DMS79 treated with DMSO at 0.1 percent for 48 hours (cell line): ENCODE measurements around the gene LCE4A.
"Not testable (repeated sequence)": the region's sequence is repeated elsewhere in the genome, so short reads cannot be mapped to it uniquely, and the experiment has no call there.

Experiments used
- DNase-seq: peaks from one replicate; lab custom pipeline; 2025; lab: John Stamatoyannopoulos, UW

The LCE4A gene

GRCh38 chr1:152707860-152708259 lies at the start of gene LCE4A:
TSS of gene LCE4A (plus strand) at chr1:152708160. CDS start at chr1:152709076, 916 bp downstream.
- DNase-seq, result no peak

- DNase-seq, result no peak
Measured at GRCh38 chr1:152658649-152659048, 49.3 kb upstream of the LCE4A start.

- DNase-seq, result no peak
Measured at GRCh38 chr1:152663098-152663497, 44.9 kb upstream of the LCE4A start, which contains the start of gene LCE2D. TSS of gene LCE2D (plus strand) at chr1:152663380. CDS start at chr1:152664106, 726 bp downstream.

GRCh38 chr1:152666171-152666570 lies 41.8 kb upstream of the LCE4A start:
- not testable (repeated sequence) for DNase-seq

DNA sequence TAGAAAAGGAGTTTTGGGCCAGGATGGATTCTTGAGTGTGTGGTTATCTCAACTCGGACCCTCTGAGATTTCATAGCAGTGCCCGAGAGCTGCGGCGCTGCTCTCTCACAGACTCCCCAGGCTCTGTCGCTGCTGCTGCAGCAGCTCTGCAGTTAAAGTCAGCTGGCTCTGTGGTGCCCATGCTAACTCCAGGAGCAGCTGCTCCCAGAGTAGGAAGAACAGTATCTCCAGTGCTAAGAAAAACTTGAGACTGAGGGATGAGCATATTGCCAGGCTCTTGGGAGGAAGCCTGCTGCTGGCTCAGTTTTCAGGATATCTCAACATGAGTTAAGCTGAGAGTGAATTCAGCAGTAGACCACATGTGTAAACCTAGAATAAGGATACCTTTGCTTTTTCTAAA lies 40.3 kb upstream of the LCE4A start:
- DNase-seq, result no peak

DNA sequence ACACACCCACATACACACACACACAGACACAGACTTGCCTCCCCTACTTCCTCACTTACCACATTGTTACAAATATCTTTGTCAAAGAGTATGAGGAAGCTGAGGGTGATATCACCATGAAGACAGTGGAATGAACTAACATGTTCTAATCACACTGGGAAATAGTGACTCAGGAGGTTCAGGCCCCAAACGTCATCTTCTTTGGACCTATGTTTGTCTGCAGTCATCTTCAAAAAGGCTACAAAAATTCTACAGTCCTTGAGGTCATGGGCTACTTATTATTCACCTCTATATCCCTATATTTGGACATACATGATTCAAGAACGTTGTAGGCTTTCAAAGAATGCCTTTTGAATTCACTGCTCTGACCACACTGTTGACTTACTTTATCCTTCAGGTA lies 34.9 kb upstream of the LCE4A start:
- no peak for DNase-seq

GRCh38 chr1:152674983-152675382 lies 33.0 kb upstream of the LCE4A start, which contains the start of gene LCE2C:
TSS of gene LCE2C (plus strand) at chr1:152675279. CDS start at chr1:152676016, 737 bp downstream.
- not testable (repeated sequence) for DNase-seq

- no peak for DNase-seq
Measured at GRCh38 chr1:152679459-152679858, 28.5 kb upstream of the LCE4A start.

DNA sequence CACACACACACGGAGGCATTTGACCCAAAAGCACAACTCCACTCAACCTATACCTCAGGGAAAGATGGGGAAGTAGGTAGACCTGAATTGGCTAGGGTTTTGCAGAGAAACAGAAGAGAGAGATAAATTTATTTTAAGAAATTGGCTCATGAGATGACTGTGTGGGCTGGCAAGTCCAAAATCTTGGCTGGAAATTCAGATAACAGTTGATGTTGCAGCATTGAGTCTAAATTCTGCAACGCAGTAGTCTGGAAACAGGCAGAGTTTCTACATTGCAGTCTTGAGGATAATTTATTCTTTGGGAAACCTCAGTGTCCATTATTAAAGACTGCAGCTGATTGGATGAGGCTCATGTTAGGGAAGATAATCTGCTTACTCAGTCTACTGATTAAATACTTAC lies 26.3 kb upstream of the LCE4A start:
- no peak for DNase-seq

DNA sequence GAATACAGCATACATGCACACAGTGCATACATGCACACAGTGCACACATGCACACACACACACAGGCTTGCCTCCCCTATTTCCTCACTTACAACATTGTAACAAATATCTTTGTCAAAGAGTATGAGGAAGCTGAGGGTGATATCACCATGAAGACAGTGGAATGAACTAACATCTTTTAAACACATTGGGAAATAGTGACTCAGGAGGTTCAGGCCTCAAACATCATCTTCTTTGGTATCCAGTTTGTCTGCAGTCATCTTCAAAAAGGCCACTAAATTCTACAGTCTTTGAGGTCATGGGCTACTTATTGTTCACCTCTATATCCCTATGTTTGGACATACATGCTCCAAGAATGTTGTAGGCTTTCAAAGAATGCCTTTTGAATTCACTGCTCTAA lies 24.1 kb upstream of the LCE4A start:
- no peak for DNase-seq

GRCh38 chr1:152685823-152686222 lies 22.1 kb upstream of the LCE4A start, which contains the start of gene LCE2B:
TSS of gene LCE2B (plus strand) at chr1:152686123. CDS start at chr1:152686844, 721 bp downstream.
- not testable (repeated sequence) for DNase-seq

DNA sequence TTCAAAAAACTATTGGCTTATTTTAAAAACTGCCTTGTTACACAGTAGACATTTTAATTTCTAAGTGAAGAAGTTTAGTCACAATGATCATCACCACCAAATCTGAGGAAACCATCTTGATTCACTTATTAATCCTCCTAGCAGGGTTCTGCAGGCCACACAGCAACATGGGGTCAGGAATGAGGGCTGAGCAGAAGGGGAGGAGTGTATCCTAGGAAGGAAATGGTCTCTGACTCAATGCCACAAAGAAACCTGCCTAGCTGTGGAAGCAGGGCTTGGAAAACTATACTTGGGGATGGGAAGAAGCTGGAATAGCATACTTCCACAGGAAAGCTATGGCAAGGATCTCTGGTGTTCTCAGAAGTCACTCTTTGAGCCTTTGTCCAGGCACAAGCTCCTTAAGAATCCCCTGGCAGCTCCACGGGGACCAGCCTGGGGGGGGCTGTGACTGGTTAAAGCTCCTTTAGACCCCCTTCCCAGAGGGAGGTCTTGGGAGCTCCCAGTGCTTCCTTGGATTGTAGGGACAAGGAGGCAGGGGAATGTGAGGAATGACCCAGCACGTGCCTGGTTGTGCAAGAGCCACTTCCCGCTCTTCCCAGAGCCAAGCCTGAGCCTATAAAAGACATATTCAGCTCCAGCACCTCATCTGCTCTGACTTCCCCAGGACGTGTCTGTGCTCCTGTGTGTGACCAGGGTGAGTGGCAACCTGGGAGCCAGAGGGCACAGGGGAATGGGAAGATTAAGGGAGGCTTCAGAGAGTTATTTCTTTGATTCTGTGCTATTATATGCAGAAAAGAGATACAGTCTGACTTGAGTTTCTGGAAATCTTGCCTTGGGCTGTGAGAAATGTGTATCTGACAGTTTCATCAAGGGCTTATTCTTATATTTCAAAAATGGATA lies 10.0 kb upstream of the LCE4A start, which contains the start of gene LCE2A:
Gene LCE2A, plus strand, starts transcription at position 645 of the 900 bp plus-strand sequence. CDS start 557 bp downstream, outside the sequence.
- no peak for DNase-seq

GRCh38 chr1:152699746-152700145 lies 8.2 kb upstream of the LCE4A start:
- no peak for DNase-seq

DNA sequence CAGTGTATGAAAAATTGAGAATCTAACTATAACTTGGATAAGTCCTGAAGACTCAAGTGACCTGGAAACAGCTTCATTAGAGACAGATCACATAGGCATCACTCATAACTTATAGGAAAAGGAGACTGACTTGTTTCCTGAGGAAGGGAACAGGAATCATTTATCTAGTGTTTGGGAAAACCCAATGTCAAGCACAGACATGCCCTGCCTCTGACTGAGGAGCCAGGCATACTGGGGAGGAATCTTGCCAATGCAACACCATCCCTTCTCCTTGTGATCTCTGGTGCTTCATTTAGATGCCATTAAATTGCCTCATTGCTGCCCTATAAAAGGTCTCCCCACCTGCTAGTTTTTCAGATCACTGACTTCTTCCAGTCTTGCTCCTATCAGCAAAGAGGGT lies 10.3 kb downstream of the LCE4A start:
- no peak for DNase-seq

- no peak for DNase-seq
Measured at GRCh38 chr1:152725261-152725660, 17.3 kb downstream of the LCE4A start.

DNA sequence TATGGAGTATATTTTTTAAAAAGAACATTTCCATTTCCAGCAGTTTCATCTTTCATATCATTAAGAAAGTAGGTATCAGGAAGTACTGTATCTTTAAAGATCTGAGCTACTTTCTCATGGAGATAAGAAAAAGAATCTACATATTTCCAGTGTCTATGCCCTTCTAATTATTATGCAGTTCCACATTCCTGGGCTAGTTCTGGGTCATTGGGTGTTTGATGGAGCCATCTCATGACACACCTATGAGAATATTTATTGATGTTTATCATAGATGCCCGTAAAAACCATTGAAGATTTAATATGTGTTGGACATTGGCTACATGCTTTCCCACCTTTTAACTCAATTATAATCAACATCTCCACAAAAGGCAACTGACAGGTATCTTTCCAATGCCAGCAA lies 21.0 kb downstream of the LCE4A start:
- no peak for DNase-seq

DNA sequence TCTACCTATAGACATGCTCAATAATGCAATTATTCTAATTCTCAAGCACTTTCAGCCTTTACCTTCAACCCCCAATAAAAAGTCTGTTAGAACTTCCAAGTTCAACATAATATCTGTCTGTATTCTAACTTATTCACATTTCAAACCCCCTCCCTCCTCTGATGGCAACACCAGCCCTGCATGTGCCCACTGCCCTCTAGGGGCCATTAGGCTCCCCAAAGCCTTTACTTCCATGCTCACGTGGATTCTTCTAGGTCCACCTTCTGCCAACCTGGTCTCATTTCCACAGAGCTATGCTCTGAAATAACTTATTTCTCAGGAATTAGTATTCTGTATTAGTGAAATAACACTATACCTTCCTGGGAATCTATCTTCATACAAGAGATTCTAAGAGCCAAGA lies 27.7 kb downstream of the LCE4A start:
- DNase-seq, result no peak

DNA sequence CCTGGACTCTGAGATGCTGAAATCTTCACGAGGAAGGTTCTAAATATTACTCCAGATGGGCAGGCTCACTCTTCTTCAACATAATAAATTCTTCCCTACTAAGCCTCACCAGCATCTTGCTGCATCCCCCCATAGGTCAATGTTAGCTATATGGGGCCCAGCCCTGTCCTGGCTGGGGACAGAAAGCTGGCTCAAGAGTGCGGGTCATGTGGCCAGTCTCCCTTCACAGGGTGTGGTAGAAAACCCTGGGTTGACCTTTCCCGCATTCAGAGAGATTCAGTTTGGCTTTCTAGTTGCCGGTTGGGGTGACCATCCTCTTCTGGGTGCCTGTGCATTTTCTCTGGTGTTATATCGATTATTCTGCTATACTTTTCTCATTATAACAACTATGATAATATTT lies 30.0 kb downstream of the LCE4A start:
- no peak for DNase-seq

- DNase-seq, result no peak
Measured at GRCh38 chr1:152739841-152740240, 31.9 kb downstream of the LCE4A start.

DNA sequence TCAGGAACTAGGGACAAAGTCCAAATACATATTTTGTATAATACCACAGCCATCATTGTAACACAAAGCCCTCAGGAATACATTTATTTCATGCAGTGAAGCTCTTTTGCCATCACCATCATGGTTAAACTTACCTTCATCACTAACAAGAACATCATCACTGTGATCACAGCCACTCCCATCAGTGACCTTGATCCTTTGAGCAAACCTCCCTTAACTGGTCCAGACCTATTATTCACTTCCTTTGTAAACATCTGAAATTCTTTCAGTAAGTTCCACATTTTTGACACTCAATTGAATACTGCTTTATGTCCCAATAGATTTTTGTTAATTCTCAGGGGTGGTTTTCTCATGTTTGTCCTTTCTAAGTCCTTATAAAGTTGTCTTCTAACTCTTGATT lies 33.7 kb downstream of the LCE4A start:
- DNase-seq, result no peak

GRCh38 chr1:152743371-152744145 lies 35.6 kb downstream of the LCE4A start:
- DNase-seq, result no peak

GRCh38 chr1:152745289-152745704 lies 37.3 kb downstream of the LCE4A start:
- DNase-seq, result no peak
